Ovary (tissue), 9 donors: ENCODE measurements around the gene ZMYND15. TPM values are rescaled to one million over a fixed set of nuclear protein-coding genes. Genes with fewer than 3 reads are reported as not detected.

Source experiments
- DNase-seq, 5 donors: peaks; one replicate each; pipeline ENCODE4 v3.0.0-alpha.2; 2019 to 2020
- H3K27ac ChIP-seq, 2 donors: fragments of 200-600 bp; one replicate each; pipeline versions ENCODE4 v1.5.1 to v1.8.0; 2019 to 2022
- H3K27me3 ChIP-seq: fragments of 200-600 bp; one replicate; pipeline ENCODE4 v1.8.0; 2022
- H3K36me3 ChIP-seq: fragments of 200-600 bp; sonication (generic); one replicate; pipeline ENCODE4 v1.5.1; 2019
- H3K4me1 ChIP-seq: one replicate; pipeline ENCODE4 v1.8.1; 2013; ENCODE audit warnings: mild to moderate bottlenecking, moderate library complexity; ENCODE audit not compliant: insufficient read depth
- H3K4me3 ChIP-seq: fragments of 200-600 bp; sonication (generic); one replicate; pipeline ENCODE4 v1.5.1; 2017
- H3K9me3 ChIP-seq, 2 donors: fragments of 200-600 bp in 1 of 2; sonication (generic) in 1 of 2; one replicate each; pipeline versions ENCODE4 v1.5.1 to v1.8.1; 2013 to 2019; ENCODE audit warnings: mild to moderate bottlenecking in 1 of 2, moderate library complexity in 1 of 2
- CTCF ChIP-seq, 3 donors: fragments of 450-650 bp in 2 of 3; fragments of 200-600 bp in 1 of 3; IDR thresholded peaks; one replicate each; pipeline versions ENCODE4 v1.5.1 to v1.8.0; 2016 to 2022; ENCODE audit warnings: antibody characterized with exemption in 3 of 3, mild to moderate bottlenecking in 1 of 3
- EP300 ChIP-seq: sonication (generic); formaldehyde crosslinking; IDR thresholded peaks from one replicate; pipeline ENCODE4 v1.6.1; 2017; ENCODE audit warnings: antibody characterized with exemption
- POLR2A ChIP-seq: fragments of 450-650 bp; IDR thresholded peaks from one replicate; pipeline ENCODE4 v1.6.1; 2017; ENCODE audit warnings: antibody characterized with exemption, mild to moderate bottlenecking, moderate library complexity
- WGBS, 3 donors: extraction: QIAGEN DNeasy Blood & Tissue Kit in 1 of 3; methylation state at CpG; one replicate each; pipeline versions ENCODE4 v1.1.5 to v1.1.7; 2013 to 2017; 5-methylcytosine and 5-hydroxymethylcytosine counted together
- intact Hi-C, 4 donors: fragments of 100-400 bp; cut with DNase I; formaldehyde crosslinking; loops; one replicate each; pipeline versions ENCODE4 v1.11.0 to v1.15.1; 2022 to 2023
- polyA plus RNA-seq, 2 donors: library from polyadenylated mRNA; stranded (reverse); fragments of 200-250 nt in 1 of 2; fragments of 350-450 nt in 1 of 2; fragmentation: Illumina TruSeq in 1 of 2; extraction: RNeasy Lipid Tissue Mini Kit (QIAGEN cat#74804) in 1 of 2; gene quantifications; one replicate each; pipeline ENCODE4 v1.2.3, GENCODE V29; 2013 to 2014
- total RNA-seq, 7 donors: library from RNA; depleted of rRNA in 2 of 7; stranded (reverse); fragments of >200 nt in 2 of 7; fragmentation: NEBNext Ultra II Directional in 3 of 7; extraction: Animal tissue kit (Norgen Biotek cat#: 25700) in 3 of 7; gene quantifications; one replicate each; pipeline versions ENCODE4 v1.1.0 to v1.2.4, GENCODE V29; 2016 to 2023
- donor health status: DM: no; HTN: no; CAD: no; lungs with moderate emphysema.
- donor health status: DM: no; HTN: no; CAD: no.
- donor health status: Bipolar disorder and iron deficiency.
- donor health status: DM: yes; HTN: yes; CAD: no.
- donor health status: DM: no; HTN: no; CAD: no.
- donor health status: DM: yes; HTN: yes; CAD: no.

The ZMYND15 gene
- total and polyA plus RNA-seq, 9 donors, result 0.33 to 1.4 (median 0.94) TPM

- Histone ChIP-seq H3K9me3 (no peaks in the 10 kb centered on the region), H3K27ac (no peak overlapping the region), H3K4me3 (no peak overlapping the region), H3K27me3 (no peaks in the 10 kb centered on the region), H3K36me3 (no peaks in the 10 kb centered on the region), H3K4me1 (peaks cover 5% of the 10 kb centered on the region)
- TF ChIP-seq EP300 (no peak), POLR2A (no peak), CTCF (IDR thresholded peaks at IDR 0.05) (no peak)
- WGBS, 3 donors, result 90 to 92% (median 90%) methylated on average over 9 of the region's 9 CpGs
- intact Hi-C loops, result no loop called here
- no peak for DNase-seq
Measured at GRCh38 chr17:4742133-4742532, 2.5 kb downstream of the ZMYND15 start.

GRCh38 chr17:4742629-4743028 is 3.0 kb downstream of the ZMYND15 start:
- Histone ChIP-seq H3K36me3 (no peaks in the 10 kb centered on the region), H3K27me3 (no peaks in the 10 kb centered on the region), H3K9me3 (no peaks in the 10 kb centered on the region), H3K27ac (no peak overlapping the region), H3K4me3 (no peak overlapping the region), H3K4me1 (peaks cover 5% of the 10 kb centered on the region)
- TF ChIP-seq CTCF (IDR thresholded peaks at IDR 0.05), result no peak
- TF ChIP-seq POLR2A, result no peak
- TF ChIP-seq EP300, result no peak
- WGBS, 3 donors, result 78 to 86% (median 84%) methylated on average over 9 to 10 of the region's 10 CpGs
- no peak for DNase-seq
- intact Hi-C loops, result no loop called here

GRCh38 chr17:4743216-4743615 is 3.6 kb downstream of the ZMYND15 start:
- Histone ChIP-seq H3K4me1 (peaks cover 5% of the 10 kb centered on the region), H3K36me3 (no peaks in the 10 kb centered on the region), H3K4me3 (no peak overlapping the region), H3K27me3 (no peaks in the 10 kb centered on the region), H3K9me3 (no peaks in the 10 kb centered on the region), H3K27ac (no peak overlapping the region)
- no peak for DNase-seq
- TF ChIP-seq POLR2A (no peak), CTCF (IDR thresholded peaks at IDR 0.05) (no peak), EP300 (no peak)
- intact Hi-C loops, result no loop called here
- WGBS, 3 donors, result 91 to 96% (median 94%) methylated on average over 8 of the region's 8 CpGs

GRCh38 chr17:4743898-4744297 is 4.3 kb downstream of the ZMYND15 start:
- H3K27ac ChIP-seq, result no peak overlapping the region
- H3K4me1 ChIP-seq, result peaks cover 2% of the 10 kb centered on the region
- intact Hi-C loops, result no loop called here
- no peaks in the 10 kb centered on the region for H3K27me3 ChIP-seq
- no peak overlapping the region for H3K4me3 ChIP-seq
- H3K9me3 ChIP-seq, result no peaks in the 10 kb centered on the region
- TF ChIP-seq POLR2A, result no peak
- no peak for TF ChIP-seq EP300
- H3K36me3 ChIP-seq, result no peaks in the 10 kb centered on the region
- DNase-seq, result no peak
- WGBS, 3 donors, result 80 to 89% (median 83%) methylated on average over 9 of the region's 9 CpGs

GRCh38 chr17:4744999-4745969 is 5.7 kb downstream of the ZMYND15 start:
- H3K36me3 ChIP-seq, result no peaks in the 10 kb centered on the region
- H3K4me3 ChIP-seq, result no peak overlapping the region
- no peak for DNase-seq
- WGBS, 3 donors, result 6 to 8% (median 6%) methylated on average over 45 to 51 of the region's 51 CpGs
- no peaks in the 10 kb centered on the region for H3K4me1 ChIP-seq
- H3K9me3 ChIP-seq, result no peaks in the 10 kb centered on the region
- H3K27ac ChIP-seq, result no peak overlapping the region
- TF ChIP-seq CTCF (IDR thresholded peaks at IDR 0.05), result no peak
- TF ChIP-seq POLR2A, result no peak
- no peak for TF ChIP-seq EP300
- no peaks in the 10 kb centered on the region for H3K27me3 ChIP-seq
- intact Hi-C loops, result no loop called here
